ENCODE data around the gene AEBP1.

Gene AEBP1

DNA sequence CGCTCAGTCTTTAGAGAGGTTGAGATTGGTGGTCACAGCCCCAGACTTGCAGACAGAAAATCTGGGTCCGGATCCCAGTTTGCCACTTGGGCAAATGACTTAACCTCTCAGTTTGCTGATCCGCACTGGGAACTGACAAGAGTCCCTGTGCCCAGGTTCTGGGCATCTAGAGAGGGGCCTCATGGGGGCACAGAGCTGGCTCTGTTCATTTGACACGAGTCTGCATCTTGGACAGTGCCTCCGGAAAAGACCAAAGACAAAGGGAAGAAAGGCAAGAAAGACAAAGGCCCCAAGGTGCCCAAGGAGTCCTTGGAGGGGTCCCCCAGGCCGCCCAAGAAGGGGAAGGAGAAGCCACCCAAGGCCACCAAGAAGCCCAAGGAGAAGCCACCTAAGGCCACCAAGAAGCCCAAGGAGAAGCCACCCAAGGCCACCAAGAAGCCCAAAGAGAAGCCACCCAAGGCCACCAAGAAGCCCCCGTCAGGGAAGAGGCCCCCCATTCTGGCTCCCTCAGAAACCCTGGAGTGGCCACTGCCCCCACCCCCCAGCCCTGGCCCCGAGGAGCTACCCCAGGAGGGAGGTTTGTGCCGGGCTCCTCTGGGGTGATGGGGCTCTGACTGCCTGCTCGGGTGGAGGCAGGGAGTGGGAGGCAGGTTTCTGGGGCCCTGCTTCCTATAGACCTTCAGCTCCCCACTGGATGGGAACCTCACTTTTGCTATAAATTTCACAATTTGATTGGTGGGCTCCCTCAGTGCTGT, 2.3 kb downstream of the AEBP1 start:
- Histone ChIP-seq H3K27ac (ENCODE audit: low read depth, low read length) (no peak overlapping the region), H3K36me3 (ENCODE audit: control insufficient read depth, insufficient read depth, low read length) (no peaks in the 10 kb centered on the region), H3K4me1 (ENCODE audit: control insufficient read depth, insufficient read depth, low read length) (peaks cover 4% of the 10 kb centered on the region), H3K27me3 (ENCODE audit: control insufficient read depth, insufficient read depth, low read length) (peaks cover 4% of the 10 kb centered on the region), H3K9ac (ENCODE audit: low read length) (no peak overlapping the region), H3K4me3 (ENCODE audit: low read length) (peak overlapping the region; percentile 80)

DNA sequence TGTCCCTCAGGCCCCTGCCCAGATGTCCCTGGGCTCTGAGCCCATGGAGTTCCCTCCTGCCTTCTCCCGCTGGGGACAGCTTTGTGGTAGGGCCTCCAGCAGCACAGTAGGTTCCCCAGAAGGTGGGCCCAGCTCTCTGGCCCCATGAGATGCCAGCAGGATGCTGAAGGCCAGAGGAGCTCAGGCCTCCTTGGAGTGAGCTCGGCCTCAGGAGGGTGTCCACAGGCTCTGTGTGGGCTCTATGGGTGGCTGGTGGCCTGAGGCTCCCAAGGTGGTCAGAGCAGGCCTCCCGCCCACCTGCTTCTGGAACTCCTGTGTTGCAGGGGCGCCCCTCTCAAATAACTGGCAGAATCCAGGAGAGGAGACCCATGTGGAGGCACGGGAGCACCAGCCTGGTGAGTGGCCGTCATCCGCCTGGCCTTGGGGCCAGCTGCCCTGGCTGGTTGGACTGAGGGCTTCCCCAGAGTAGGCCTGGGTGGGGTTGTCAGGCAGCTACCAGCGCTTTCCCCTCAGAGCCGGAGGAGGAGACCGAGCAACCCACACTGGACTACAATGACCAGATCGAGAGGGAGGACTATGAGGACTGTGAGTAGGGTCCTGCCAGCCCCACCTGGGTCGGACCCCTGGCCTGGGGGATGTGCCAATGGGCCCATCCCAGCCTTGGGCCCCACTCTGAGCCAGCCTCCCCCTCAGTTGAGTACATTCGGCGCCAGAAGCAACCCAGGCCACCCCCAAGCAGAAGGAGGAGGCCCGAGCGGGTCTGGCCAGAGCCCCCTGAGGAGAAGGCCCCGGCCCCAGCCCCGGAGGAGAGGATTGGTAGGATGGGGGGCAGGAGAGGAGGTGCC, 3.2 kb downstream of the AEBP1 start:
- Histone ChIP-seq H3K36me3 (ENCODE audit: control insufficient read depth, insufficient read depth, low read length) (no peaks in the 10 kb centered on the region), H3K27ac (ENCODE audit: low read depth, low read length) (no peak overlapping the region), H3K4me3 (ENCODE audit: low read length) (no peak overlapping the region), H3K9ac (ENCODE audit: low read length) (no peak overlapping the region), H3K4me1 (ENCODE audit: control insufficient read depth, insufficient read depth, low read length) (peaks cover 4% of the 10 kb centered on the region), H3K27me3 (ENCODE audit: control insufficient read depth, insufficient read depth, low read length) (peaks cover 4% of the 10 kb centered on the region)

DNA sequence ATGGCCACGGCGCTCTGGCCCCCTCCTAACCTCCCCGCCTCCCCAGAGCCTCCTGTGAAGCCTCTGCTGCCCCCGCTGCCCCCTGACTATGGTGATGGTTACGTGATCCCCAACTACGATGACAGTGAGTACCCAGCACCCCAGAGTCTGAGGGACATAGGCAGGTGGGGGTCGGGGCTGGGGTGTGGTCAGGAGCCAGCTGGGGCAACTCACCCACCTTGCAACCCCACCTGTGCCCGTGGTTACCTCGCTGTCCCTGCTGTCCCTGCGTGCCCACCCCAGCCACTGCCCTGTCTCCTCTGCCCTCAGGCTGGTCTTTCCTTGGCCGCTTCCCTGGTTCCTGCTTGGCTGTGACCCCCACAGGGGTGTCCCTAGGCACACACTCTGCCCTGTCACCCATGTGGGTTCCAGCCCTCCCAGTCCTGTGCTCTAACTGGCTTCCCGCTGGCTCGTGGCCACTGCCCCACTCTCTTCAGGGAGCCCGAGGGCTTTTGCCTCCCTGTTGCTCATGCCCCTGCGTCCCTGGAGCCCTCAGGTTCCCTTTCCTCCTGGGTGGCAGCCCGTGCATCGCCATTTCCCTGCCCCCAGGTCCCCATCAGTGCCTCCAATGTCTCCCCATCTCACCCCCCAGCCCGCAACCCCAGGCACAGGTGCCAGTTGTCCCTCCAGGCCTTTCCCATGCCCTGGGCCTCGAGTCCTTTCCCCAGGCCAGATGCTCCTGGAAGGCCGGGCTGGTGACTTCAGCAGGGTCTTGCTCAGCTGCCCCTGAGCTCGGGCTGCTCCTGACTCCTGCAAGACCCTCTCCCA, 4.0 kb downstream of the AEBP1 start:
- Histone ChIP-seq H3K9ac (ENCODE audit: low read length) (no peak overlapping the region), H3K4me1 (ENCODE audit: control insufficient read depth, insufficient read depth, low read length) (peaks cover 4% of the 10 kb centered on the region), H3K4me3 (ENCODE audit: low read length) (no peak overlapping the region), H3K27ac (ENCODE audit: low read depth, low read length) (no peak overlapping the region), H3K27me3 (ENCODE audit: control insufficient read depth, insufficient read depth, low read length) (peaks cover 4% of the 10 kb centered on the region), H3K36me3 (ENCODE audit: control insufficient read depth, insufficient read depth, low read length) (no peaks in the 10 kb centered on the region)

DNA sequence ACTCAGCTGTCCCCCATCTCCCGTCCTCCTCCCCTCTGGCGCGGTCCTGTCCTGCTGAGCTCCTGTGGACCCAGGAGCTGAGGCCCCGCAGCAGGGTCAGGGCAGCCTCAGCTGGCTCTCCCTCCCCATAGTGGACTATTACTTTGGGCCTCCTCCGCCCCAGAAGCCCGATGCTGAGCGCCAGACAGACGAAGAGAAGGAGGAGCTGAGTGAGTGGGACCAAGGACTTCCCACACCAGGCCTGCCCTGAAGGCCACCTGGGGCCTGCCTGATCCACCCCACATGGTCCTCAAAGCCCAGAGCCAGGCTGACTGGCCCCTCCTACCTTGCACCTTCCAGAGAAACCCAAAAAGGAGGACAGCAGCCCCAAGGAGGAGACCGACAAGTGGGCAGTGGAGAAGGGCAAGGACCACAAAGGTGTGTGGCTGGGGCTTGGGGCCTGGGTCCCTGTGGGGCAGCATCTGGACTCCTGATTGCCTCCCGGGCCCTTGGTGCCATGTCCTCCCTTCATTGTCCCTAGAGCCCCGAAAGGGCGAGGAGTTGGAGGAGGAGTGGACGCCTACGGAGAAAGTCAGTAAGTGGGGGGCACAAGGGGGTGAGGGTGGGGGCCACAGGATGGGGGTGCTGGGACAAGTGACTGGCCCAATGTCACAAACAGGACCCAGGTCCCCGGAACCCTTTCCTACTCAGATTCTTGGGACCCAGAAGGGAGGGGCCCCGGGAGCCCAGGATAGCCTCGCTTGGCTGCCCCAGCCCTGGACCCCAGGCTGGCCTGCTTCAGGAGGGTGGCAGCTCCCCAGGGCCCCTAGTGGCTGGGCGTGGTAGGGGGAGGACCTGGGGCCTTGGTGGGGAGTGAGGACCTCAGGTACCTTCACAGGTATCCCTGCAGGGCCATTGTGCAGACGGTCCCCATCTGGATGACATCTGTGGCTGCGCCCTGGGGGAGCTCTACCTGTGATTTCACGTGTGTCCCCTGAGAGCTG, 4.9 kb downstream of the AEBP1 start:
- Histone ChIP-seq H3K9ac (ENCODE audit: low read length) (no peak overlapping the region), H3K36me3 (ENCODE audit: control insufficient read depth, insufficient read depth, low read length) (peaks cover 1% of the 10 kb centered on the region), H3K4me3 (ENCODE audit: low read length) (no peak overlapping the region), H3K27me3 (ENCODE audit: control insufficient read depth, insufficient read depth, low read length) (no peaks in the 10 kb centered on the region), H3K4me1 (ENCODE audit: control insufficient read depth, insufficient read depth, low read length) (peaks cover 4% of the 10 kb centered on the region), H3K27ac (ENCODE audit: low read depth, low read length) (no peak overlapping the region)

DNA sequence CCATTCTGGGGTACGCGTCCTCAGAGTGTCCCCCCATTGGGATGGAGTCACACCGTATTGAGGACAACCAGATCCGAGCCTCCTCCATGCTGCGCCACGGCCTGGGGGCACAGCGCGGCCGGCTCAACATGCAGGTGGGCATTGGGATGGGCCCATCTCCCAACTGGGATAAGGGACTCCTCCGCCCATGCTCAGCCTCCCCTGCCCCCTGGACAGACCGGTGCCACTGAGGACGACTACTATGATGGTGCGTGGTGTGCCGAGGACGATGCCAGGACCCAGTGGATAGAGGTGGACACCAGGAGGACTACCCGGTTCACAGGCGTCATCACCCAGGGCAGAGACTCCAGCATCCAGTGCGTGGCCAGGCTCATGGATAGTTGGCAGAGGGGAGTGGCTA, 5.8 kb downstream of the AEBP1 start:
- Histone ChIP-seq H3K4me3 (ENCODE audit: low read length) (no peak overlapping the region), H3K27me3 (ENCODE audit: control insufficient read depth, insufficient read depth, low read length) (no peaks in the 10 kb centered on the region), H3K9ac (ENCODE audit: low read length) (no peak overlapping the region), H3K27ac (ENCODE audit: low read depth, low read length) (no peak overlapping the region), H3K4me1 (ENCODE audit: control insufficient read depth, insufficient read depth, low read length) (peaks cover 3% of the 10 kb centered on the region), H3K36me3 (ENCODE audit: control insufficient read depth, insufficient read depth, low read length) (peaks cover 3% of the 10 kb centered on the region)

DNA sequence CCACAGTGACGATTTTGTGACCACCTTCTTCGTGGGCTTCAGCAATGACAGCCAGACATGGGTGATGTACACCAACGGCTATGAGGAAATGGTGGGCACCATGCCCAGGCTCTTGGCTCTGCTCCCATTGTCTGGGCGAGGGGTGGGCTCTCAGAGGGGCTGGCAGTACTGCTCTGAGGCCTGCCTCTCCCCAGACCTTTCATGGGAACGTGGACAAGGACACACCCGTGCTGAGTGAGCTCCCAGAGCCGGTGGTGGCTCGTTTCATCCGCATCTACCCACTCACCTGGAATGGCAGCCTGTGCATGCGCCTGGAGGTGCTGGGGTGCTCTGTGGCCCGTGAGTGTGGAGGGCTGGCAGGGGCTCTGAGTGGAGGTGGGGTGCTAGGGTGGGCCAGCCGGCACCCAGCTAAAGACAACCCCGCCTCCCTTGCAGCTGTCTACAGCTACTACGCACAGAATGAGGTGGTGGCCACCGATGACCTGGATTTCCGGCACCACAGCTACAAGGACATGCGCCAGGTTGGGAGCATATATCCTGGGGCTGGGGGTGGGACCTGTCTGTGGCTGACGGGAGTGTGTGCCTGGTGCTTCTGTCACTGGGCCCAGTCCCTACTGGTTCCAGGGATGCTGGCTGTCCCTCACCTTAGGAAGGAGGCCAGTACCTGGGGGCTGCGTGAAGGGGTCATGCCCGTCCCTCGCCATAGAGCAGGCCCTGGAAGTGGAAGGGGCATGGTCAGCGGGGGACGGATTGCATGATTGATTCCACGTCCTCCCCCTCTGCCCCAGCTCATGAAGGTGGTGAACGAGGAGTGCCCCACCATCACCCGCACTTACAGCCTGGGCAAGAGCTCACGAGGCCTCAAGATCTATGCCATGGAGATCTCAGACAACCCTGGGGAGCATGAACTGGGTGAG, 6.8 kb downstream of the AEBP1 start:
- Histone ChIP-seq H3K4me3 (ENCODE audit: low read length) (no peak overlapping the region), H3K4me1 (ENCODE audit: control insufficient read depth, insufficient read depth, low read length) (no peaks in the 10 kb centered on the region)

DNA sequence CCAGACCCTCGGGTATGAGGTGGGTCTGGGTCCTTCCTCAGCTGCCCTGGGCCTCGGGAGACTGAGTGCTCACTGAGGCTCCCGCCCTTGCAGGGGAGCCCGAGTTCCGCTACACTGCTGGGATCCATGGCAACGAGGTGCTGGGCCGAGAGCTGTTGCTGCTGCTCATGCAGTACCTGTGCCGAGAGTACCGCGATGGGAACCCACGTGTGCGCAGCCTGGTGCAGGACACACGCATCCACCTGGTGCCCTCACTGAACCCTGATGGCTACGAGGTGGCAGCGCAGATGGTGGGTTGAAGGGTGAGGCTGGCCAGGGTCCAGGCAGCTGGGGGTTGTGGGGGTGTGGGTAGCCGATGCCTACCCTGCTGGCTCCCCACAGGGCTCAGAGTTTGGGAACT, 7.6 kb downstream of the AEBP1 start:
- Histone ChIP-seq H3K36me3 (ENCODE audit: control insufficient read depth, insufficient read depth, low read length) (peaks cover 6% of the 10 kb centered on the region), H3K4me1 (ENCODE audit: control insufficient read depth, insufficient read depth, low read length) (no peaks in the 10 kb centered on the region)

More for the DNA sequence above, 6.8 kb downstream of the AEBP1 start:
- Histone ChIP-seq H3K9ac (ENCODE audit: low read length) (no peak overlapping the region), H3K36me3 (ENCODE audit: control insufficient read depth, insufficient read depth, low read length) (peaks cover 6% of the 10 kb centered on the region), H3K27ac (ENCODE audit: low read depth, low read length) (no peak overlapping the region), H3K27me3 (ENCODE audit: control insufficient read depth, insufficient read depth, low read length) (no peaks in the 10 kb centered on the region)

DNA sequence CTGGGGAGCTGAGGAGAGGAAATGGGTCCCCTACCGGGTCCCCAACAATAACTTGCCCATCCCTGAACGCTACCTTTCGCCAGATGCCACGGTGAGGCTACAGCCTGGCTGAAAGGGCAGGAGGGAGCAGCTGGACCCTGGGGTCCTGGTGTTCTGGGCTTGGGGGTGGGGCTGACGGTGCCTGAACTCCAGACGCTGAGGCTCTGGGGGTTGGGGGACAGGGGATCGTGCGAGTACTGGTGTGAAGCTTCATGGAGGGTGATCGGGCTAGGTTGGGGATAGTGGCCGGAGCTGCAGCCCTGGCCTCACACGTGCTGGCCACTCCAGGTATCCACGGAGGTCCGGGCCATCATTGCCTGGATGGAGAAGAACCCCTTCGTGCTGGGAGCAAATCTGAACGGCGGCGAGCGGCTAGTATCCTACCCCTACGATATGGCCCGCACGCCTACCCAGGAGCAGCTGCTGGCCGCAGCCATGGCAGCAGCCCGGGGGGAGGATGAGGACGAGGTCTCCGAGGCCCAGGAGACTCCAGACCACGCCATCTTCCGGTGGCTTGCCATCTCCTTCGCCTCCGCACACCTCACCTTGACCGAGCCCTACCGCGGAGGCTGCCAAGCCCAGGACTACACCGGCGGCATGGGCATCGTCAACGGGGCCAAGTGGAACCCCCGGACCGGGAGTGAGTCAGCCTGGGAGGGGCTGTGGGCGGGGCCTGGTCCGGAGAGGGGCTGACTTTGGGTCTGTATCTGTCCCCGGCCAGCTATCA, 8.3 kb downstream of the AEBP1 start:
- Histone ChIP-seq H3K4me3 (ENCODE audit: low read length) (no peak overlapping the region), H3K9ac (ENCODE audit: low read length) (no peak overlapping the region), H3K4me1 (ENCODE audit: control insufficient read depth, insufficient read depth, low read length) (no peaks in the 10 kb centered on the region), H3K27ac (ENCODE audit: low read depth, low read length) (no peak overlapping the region), H3K27me3 (ENCODE audit: control insufficient read depth, insufficient read depth, low read length) (no peaks in the 10 kb centered on the region), H3K36me3 (ENCODE audit: control insufficient read depth, insufficient read depth, low read length) (peaks cover 11% of the 10 kb centered on the region)

More for the DNA sequence above, 7.6 kb downstream of the AEBP1 start:
- Histone ChIP-seq H3K27ac (ENCODE audit: low read depth, low read length) (no peak overlapping the region), H3K27me3 (ENCODE audit: control insufficient read depth, insufficient read depth, low read length) (no peaks in the 10 kb centered on the region), H3K9ac (ENCODE audit: low read length) (no peak overlapping the region), H3K4me3 (ENCODE audit: low read length) (no peak overlapping the region)

DNA sequence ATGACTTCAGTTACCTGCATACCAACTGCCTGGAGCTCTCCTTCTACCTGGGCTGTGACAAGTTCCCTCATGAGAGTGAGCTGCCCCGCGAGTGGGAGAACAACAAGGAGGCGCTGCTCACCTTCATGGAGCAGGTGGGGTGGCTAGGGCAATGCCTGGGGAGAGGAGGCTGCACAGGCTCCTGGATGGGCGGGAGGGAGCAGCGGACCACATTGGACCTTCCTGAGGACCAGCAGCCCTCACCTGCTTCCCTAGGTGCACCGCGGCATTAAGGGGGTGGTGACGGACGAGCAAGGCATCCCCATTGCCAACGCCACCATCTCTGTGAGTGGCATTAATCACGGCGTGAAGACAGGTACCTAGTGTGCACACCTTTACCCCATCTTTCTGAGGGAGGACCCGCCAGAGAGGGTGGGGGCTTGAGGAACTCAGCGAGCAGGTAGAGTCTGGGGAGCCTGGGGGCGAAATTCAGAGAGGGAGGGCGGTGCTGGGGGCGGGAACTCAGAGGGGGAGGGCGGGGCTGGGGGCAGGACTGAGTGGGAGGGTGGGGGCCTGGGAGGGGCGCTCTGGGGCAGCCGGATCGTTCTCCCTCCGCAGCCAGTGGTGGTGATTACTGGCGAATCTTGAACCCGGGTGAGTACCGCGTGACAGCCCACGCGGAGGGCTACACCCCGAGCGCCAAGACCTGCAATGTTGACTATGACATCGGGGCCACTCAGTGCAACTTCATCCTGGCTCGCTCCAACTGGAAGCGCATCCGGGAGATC, 9.0 kb downstream of the AEBP1 start:
- Histone ChIP-seq H3K27me3 (ENCODE audit: control insufficient read depth, insufficient read depth, low read length) (no peaks in the 10 kb centered on the region), H3K4me1 (ENCODE audit: control insufficient read depth, insufficient read depth, low read length) (no peaks in the 10 kb centered on the region), H3K27ac (ENCODE audit: low read depth, low read length) (no peak overlapping the region), H3K36me3 (ENCODE audit: control insufficient read depth, insufficient read depth, low read length) (peaks cover 11% of the 10 kb centered on the region), H3K4me3 (ENCODE audit: low read length) (no peak overlapping the region), H3K9ac (ENCODE audit: low read length) (no peak overlapping the region)

All from rectal smooth muscle tissue (tissue), 1 donor.